GM19468 (cell line): ENCODE measurements around the gene DALRD3.
"Not testable (repeated sequence)": the region's sequence is repeated elsewhere in the genome, so short reads cannot be mapped to it uniquely, and the experiment has no call there.

ENCODE experiments used
- ATAC-seq: cut with Tn5 transposase; IDR thresholded peaks from one replicate; pipeline ENCODE4 v1.9.1; 2021; ENCODE audit warnings: mild to moderate bottlenecking, moderate library complexity, moderate number of reproducible peaks; ENCODE audit not compliant: unreplicated experiment; ENCODE audit errors: extremely low read depth

The DALRD3 gene

DNA sequence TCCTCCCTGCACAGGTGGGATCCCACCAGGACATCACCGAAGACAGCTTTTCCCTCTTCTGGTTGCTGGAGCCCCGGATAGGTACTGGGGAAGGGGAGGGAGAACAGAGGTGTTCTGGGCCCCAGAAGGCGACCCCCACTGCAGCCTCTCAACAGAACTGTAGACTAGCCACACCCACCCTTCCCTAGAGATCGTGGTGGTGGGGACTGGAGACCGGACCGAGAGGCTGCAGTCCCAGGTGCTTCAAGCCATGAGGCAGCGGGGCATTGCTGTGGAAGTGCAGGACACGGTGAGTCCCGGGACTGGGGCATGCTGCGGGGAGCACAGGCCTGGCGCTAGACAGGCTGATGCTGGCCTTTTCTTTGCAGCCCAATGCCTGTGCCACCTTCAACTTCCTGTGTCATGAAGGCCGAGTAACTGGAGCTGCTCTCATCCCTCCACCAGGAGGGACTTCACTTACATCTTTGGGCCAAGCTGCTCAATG, 4.3 kb upstream of the DALRD3 start:
- no peak for ATAC-seq

GRCh38 chr3:49021813-49022687, 3.7 kb upstream of the DALRD3 start, which contains the start of gene NDUFAF3:
TSS of gene NDUFAF3 (plus strand) at chr3:49022121. CDS start at chr3:49022145, 24 bp downstream.
- peak; percentile 29 for ATAC-seq

- peak; percentile 44 for ATAC-seq
These were observed 2.9 kb upstream of the DALRD3 start for GRCh38 chr3:49021213-49021812.

DNA sequence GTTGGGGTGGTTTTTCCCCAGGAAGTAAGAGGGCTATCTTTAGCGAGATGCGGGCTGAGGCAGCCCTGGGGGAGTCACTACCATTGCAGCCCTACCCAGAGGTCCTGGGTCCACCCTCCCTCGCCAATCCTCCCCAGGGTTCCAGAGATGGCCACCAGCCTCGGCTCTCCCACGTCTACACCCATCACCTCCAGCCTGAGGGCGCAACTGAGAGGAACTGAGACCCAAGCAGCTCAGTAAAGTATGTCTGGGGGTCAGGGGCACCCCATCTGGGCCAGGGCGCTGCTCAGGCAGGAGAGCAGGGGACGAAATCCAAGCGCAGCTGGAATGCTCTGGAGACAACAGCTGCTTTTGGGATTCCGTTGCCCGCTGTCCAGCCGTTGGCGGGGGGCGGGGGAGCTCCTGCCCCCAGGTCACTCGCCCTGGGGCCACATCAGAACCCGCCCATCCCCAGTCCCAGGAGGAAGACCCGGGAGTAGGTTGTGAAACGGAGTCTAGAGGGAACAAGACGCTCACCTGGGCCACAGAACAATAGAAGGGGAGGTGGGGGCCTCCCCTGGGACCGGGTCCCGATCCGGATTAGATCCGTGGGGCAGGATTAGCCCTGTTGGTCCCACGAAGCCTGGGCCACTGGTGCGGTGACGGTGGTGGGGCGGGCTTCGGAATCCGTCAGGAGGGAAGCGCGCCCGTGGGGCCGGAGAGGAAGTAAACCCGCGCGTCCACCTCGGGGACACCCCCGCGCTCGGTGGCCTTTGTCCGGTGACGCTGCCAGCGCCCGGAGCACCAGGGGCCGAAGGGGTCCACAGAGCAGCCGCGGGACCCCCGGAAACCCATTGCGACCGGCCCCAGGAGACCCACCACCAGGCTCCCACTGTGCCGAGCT, 2.2 kb upstream of the DALRD3 start:
- ATAC-seq: no peak

DNA sequence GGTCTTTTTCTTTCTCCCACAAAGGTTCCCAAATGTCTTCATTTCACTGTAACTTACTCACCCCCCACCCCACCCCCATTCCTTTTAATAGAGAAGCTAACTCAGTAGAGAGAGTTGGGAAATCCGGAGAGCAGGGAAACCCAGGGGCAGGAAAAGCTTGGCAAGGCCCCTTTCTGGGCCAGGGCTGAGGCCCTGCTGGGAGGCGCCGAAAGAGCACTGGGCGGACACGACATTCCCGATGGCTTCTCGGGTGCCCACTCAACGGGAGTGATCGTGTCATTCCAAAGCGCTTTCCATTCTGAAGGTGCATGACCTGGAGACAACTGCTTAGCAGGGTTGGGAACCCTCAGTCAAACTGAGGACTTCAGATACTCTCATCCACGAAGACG, 1.6 kb upstream of the DALRD3 start:
- no peak for ATAC-seq

- ATAC-seq: no peak
These were observed 277 bp upstream of the DALRD3 start for GRCh38 chr3:49018707-49019006.

- ATAC-seq: no peak
These were observed 980 bp downstream of the DALRD3 start for GRCh38 chr3:49017229-49017970.

DNA sequence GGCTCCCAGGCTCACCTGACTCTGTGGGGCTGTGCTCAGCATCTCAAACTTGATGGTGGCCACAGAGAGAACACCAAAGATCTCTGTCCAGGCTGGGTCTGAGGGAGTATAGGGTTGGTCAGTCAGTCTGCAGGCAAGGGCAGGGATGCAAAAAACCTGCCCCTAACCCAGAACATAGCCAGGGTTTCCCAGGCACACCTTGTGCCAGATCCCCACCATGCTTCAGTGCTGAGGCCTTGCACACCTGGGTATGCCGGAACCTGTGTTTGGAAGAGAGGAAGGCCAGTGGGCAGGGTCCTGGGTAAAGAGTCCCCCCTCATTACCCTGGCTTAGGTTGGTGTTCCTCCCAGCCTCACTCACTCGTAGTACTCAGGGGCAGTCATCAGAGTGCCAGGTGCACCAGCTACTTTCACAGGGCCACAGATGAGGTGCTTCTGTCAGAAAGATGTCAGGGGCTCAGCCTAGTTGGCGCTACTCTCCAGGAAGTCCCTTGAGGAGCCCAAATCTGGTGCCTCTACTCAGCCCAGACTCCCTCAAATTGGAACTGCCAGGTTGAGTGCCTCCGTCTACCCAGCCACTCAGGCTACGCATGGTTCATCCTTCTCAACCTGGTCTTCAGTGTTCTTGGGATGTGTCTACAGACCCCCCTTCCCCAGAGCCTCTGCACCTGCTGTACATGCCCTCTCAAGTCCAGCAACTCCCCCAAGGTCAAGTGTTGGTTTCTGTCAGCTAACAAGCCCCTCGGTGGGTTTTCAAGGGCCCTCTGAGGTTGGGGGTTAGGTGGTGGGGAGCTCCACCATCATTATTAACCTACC, 1.8 kb downstream of the DALRD3 start:
- ATAC-seq: no peak

GRCh38 chr3:49015765-49016164, 2.6 kb downstream of the DALRD3 start:
- no peak for ATAC-seq

- no peak for ATAC-seq
These were observed 3.3 kb downstream of the DALRD3 start for GRCh38 chr3:49015072-49015471.

GRCh38 chr3:49013738-49014660, 4.4 kb downstream of the DALRD3 start:
- ATAC-seq: no peak

GRCh38 chr3:49013113-49013737, 5.2 kb downstream of the DALRD3 start:
- no peak for ATAC-seq

- no peak for ATAC-seq
These were observed 5.9 kb downstream of the DALRD3 start for GRCh38 chr3:49012441-49013017.

DNA sequence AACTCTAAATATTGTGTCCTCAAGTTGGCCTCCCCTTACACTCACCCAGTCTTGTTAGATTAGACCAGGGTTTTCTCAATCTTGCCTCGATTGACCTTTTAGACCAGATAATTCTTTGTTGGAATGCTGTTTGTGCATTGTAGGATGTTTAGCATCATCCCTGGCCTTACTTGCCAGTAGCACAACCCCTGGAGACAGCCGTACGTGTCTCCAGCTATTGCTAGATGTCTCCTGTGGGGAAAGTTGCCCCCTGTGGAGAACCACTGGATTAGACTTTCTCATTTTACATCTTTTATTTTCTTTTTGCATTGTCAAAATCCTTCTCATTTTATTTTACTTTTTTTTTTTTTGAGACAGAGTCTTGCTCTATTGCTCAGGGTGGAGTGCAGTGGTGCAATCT, 9.0 kb downstream of the DALRD3 start:
- no peak for ATAC-seq

- not testable (repeated sequence) for ATAC-seq
These were observed 9.8 kb downstream of the DALRD3 start for GRCh38 chr3:49008627-49009026.

DNA sequence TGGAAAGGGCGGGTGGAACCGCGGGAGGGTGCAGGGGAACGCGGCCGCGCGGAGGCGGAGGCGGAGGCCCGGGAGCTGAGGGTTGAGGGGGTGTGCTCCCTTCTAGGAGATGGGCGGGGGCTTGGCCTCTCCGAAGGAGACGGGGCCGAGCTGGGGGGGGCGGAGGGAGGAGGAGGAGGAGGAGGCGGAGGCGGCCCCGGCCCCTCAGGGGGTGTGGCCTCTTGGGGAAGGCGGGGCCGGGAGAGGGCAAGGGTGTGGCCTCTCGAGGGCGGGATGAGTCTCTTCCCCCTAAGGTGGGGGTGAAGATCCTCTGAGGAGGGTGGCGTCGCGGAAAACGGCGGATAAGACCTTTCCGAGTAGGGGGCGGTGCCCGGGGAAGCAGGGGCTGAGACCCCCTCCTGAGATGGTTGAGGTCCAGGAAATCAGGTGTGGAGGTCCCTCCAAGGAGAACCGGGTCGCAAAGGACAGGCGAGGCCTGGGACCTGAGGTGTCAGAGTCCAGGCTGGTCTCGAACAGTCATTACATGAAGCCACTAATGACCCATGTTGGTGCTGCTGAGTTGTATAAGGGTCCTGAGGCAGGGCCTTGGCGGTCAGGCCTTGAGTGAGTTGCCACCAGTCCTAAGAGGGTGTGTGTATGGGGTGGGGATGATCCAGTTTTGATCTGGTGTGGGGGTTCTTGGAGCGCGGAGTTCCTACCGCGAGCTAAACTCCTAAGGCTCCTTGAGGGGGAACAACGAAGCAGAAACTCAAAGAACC, 10.4 kb downstream of the DALRD3 start:
- ATAC-seq: no peak
